K562 (cell line): ENCODE measurements around the gene CD44. TPM values are rescaled to one million over a fixed set of nuclear protein-coding genes. Genes with fewer than 3 reads are reported as not detected.
A peak's percentile ranks its signal among the peaks of the same experiment; 100 is the strongest.

Experiments
- ATAC-seq: fragments of 200-7000 bp; cut with Tn5 transposase; 3 replicates; pipeline ENCODE4 v1.9.1; 2020; ENCODE audit warnings: moderate library complexity
- BruUV-seq: library from RNA; stranded (reverse); fragments of 400-500 nt; replicated peaks from 2 replicates; lab custom pipeline; 2021; lab: Mats Ljungman, UMichigan
- CTCF ChIA-PET: fragments of 300-600 bp; formaldehyde crosslinking; extraction: SDS; loops from one replicate; lab custom pipeline; 2021; ENCODE audit warnings: low intra/inter-chr PET ratio; lab: Yijun Ruan, JAX
- POLR2A ChIA-PET: fragments of 300-600, 350-650 bp; sonication (Branson Sonifier 250); formaldehyde crosslinking; extraction: SDS; loops from one replicate; lab custom pipeline; 2021; ENCODE audit warnings: antibody characterized with exemption, inconsistent platforms; lab: Yijun Ruan, JAX
- DNase-seq, 4 experiments: peaks; one replicate each; pipeline versions ENCODE4 v3.0.0 to v3.0.0-alpha.2; 2011 to 2018; ENCODE audit warnings: low spot score in 3 of 4, mixed read lengths in 3 of 4; ENCODE audit errors: extremely low read depth in 1 of 4
- FAIRE-seq: peaks from 2 replicates; lab custom pipeline; 2011; peaks lifted over from hg19 to GRCh38; lab: Jason Lieb, UNC
- H2AFZ ChIP-seq: 2 replicates; pipeline ENCODE4 v1.6.0; 2011; ENCODE audit warnings: low read depth, low read length, control low read depth, inconsistent platforms
- H3K27ac ChIP-seq: fragments of 200-600 bp; 3 replicates; pipeline ENCODE4 v1.8.0; 2011; ENCODE audit warnings: low read depth, mild to moderate bottlenecking, control low read depth, inconsistent platforms, low read length, moderate library complexity, mixed read lengths; ENCODE audit errors: extremely low read depth
- H3K27me3 ChIP-seq, 2 experiments: fragments of 300-600 bp in 1 of 2; 2 replicates in 1 of 2; 3 replicates in 1 of 2; pipeline versions ENCODE4 v1.6.0 to v1.8.0; 2011; ENCODE audit warnings: inconsistent platforms in 2 of 2, low read length in 2 of 2, mild to moderate bottlenecking in 1 of 2, mixed read lengths in 1 of 2, moderate library complexity in 1 of 2; ENCODE audit not compliant: control insufficient read depth in 2 of 2, insufficient read depth in 2 of 2
- H3K36me3 ChIP-seq: fragments of 300-600 bp; 3 replicates; pipeline ENCODE4 v1.8.0; 2011; ENCODE audit warnings: mild to moderate bottlenecking, low read length, inconsistent platforms; ENCODE audit not compliant: control insufficient read depth, insufficient read depth
- H3K4me1 ChIP-seq, 2 experiments: fragments of 200-600 bp in 1 of 2; replicated peaks in 1 of 2; 2 replicates in 1 of 2; 3 replicates in 1 of 2; pipeline versions ENCODE4 v1.5.1 to v1.8.0; 2011; ENCODE audit warnings: inconsistent platforms in 2 of 2, low read length in 2 of 2, mild to moderate bottlenecking in 1 of 2, mixed read lengths in 1 of 2, moderate library complexity in 1 of 2; ENCODE audit not compliant: control insufficient read depth in 2 of 2, insufficient read depth in 2 of 2
- H3K4me2 ChIP-seq: 2 replicates; pipeline ENCODE4 v1.6.1; 2011; ENCODE audit warnings: low read length, control low read depth, inconsistent platforms, mixed read lengths; ENCODE audit not compliant: insufficient read depth
- H3K4me3 ChIP-seq: fragments of 200-600 bp; sonication (generic), shearing (Covaris generic); 2 replicates; pipeline ENCODE4 v1.5.1; 2016; ENCODE audit warnings: control low read depth, inconsistent platforms
- H3K79me2 ChIP-seq: fragments of 200-600 bp; 3 replicates; pipeline ENCODE4 v1.8.0; 2011; ENCODE audit warnings: low read length, inconsistent platforms; ENCODE audit not compliant: control insufficient read depth, insufficient read depth
- H3K9ac ChIP-seq, 2 experiments: 2 replicates each; pipeline versions ENCODE4 v1.6.0 to v1.6.1; 2011; ENCODE audit warnings: low read depth in 2 of 2, low read length in 2 of 2, control low read depth in 1 of 2, inconsistent platforms in 1 of 2, mild to moderate bottlenecking in 1 of 2, mixed read lengths in 1 of 2; ENCODE audit not compliant: insufficient read depth in 1 of 2
- H3K9me1 ChIP-seq: one replicate; pipeline ENCODE4 v1.6.0; 2011; ENCODE audit warnings: inconsistent platforms, mild to moderate bottlenecking, low read length, moderate library complexity; ENCODE audit not compliant: control insufficient read depth, insufficient read depth
- H3K9me3 ChIP-seq: replicated peaks from 2 replicates; pipeline ENCODE4 v1.5.1; 2011; ENCODE audit warnings: low read depth, low read length, inconsistent platforms; ENCODE audit not compliant: control insufficient read depth, insufficient read depth
- H4K20me1 ChIP-seq: replicated peaks from 2 replicates; pipeline ENCODE4 v1.6.1; 2011; ENCODE audit warnings: low read length, inconsistent platforms, mixed read lengths; ENCODE audit not compliant: control insufficient read depth, insufficient read depth
- BDP1 ChIP-seq: IDR thresholded peaks from 3 replicates; pipeline ENCODE4 v1.6.1; 2011; ENCODE audit not compliant: insufficient read length, insufficient read depth
- GABPA ChIP-seq: fragments of 200-800 bp; sonication (Bioruptor generic); conservative IDR thresholded peaks from 2 replicates; pipeline ENCODE4 v1.6.1; 2016; ENCODE audit warnings: low read depth, missing genetic modification characterization, missing compliant biosample characterization
- GTF2A2 ChIP-seq: IDR thresholded peaks from 2 replicates; pipeline ENCODE4 v1.6.1; 2016; ENCODE audit warnings: mild to moderate bottlenecking, missing genetic modification characterization, missing compliant biosample characterization
- HMG20B ChIP-seq: fragments of 250-450 bp; sonication (Bioruptor Pico); IDR thresholded peaks from 2 replicates; pipeline ENCODE4 v1.5.0; 2021; ENCODE audit warnings: mild to moderate bottlenecking
- JUNB ChIP-seq: fragments of 450-650 bp; formaldehyde crosslinking; conservative IDR thresholded peaks from 2 replicates; pipeline ENCODE4 v1.4.0; 2020; ENCODE audit warnings: mild to moderate bottlenecking
- MCM7 ChIP-seq, 2 experiments: fragments of 450-650 bp; IDR thresholded peaks; 2 replicates each; pipeline ENCODE4 v1.6.1; 2016 to 2018
- NUFIP1 ChIP-seq: fragments of 450-650 bp; IDR thresholded peaks from 2 replicates; pipeline ENCODE4 v1.6.1; 2018; ENCODE audit not compliant: partially characterized antibody
- POLR2B ChIP-seq: fragments of 450-650 bp; IDR thresholded peaks from 2 replicates; pipeline ENCODE4 v1.6.1; 2018; ENCODE audit warnings: low read depth; ENCODE audit not compliant: partially characterized antibody
- XRCC4 ChIP-seq: IDR thresholded peaks from one replicate; pipeline ENCODE4 v1.6.1; 2011; ENCODE audit not compliant: insufficient read depth, insufficient read length; ENCODE audit errors: extremely low read depth
- ZKSCAN3 ChIP-seq: fragments of 250-450 bp; sonication (Bioruptor Pico); IDR thresholded peaks from 2 replicates; pipeline ENCODE4 v1.4.0; 2020
- ZNF24 ChIP-seq: fragments of 450-650 bp; IDR thresholded peaks from 2 replicates; pipeline ENCODE4 v1.6.1; 2016
- WGBS: fragments of 100-300 bp; shearing (Covaris generic); methylation state at CpG from one replicate; pipeline ENCODE4 v1.1.6; 2016; ENCODE audit warnings: low coverage, mixed read lengths; ENCODE audit not compliant: insufficient coverage; ENCODE audit errors: missing lambda C conversion rate; 5-methylcytosine and 5-hydroxymethylcytosine counted together
- in situ Hi-C: fragments of 300-500 bp; cut with MboI; formaldehyde crosslinking; loops from 4 replicates; pipeline ENCODE4 v1.15.0; 2018; ENCODE audit warnings: inconsistent platforms, mixed read lengths
- intact Hi-C: fragments of 100-400 bp; cut with micrococcal nuclease; formaldehyde crosslinking; loops from 2 replicates; pipeline ENCODE4 v1.14.2; 2022
- polyA plus RNA-seq, 8 experiments: library from polyadenylated mRNA; depleted of rRNA in 4 of 8; stranded (reverse) in 5 of 8; unstranded in 3 of 8; fragments of >200 nt; fragmentation: Nextera tagmentation in 2 of 8; fragmentation: Illumina TruSeq in 1 of 8; extraction: Ambion mirVana in 2 of 8; extraction: Trizol in 1 of 8; gene quantifications; 2 replicates each; pipeline versions ENCODE4 v1.2.1 to v1.2.3, GENCODE V29; 2011 to 2014; ENCODE audit warnings: inconsistent platforms in 1 of 8, missing spikeins in 1 of 8
- total RNA-seq, 7 experiments: library from RNA; depleted of rRNA in 6 of 7; stranded (reverse); fragments of >200 nt in 6 of 7; fragmentation: Illumina TruSeq in 2 of 7; extraction: Trizol in 2 of 7; gene quantifications; 2 replicates each; pipeline versions ENCODE4 v1.2.1 to v1.2.3, GENCODE V29; 2011 to 2021; ENCODE audit warnings: low replicate concordance in 1 of 7
- TF ChIP-seq, protein P1 (sequence below): fragments of 450-650 bp; formaldehyde crosslinking; IDR thresholded peaks from 2 replicates; pipeline ENCODE4 v1.4.0; 2020; ENCODE audit warnings: mild to moderate bottlenecking
- TF ChIP-seq, protein P2 (sequence below): fragments of 250-450 bp; sonication (Bioruptor Pico); IDR thresholded peaks from 2 replicates; pipeline ENCODE4 v1.5.0; 2020; ENCODE audit warnings: mild to moderate bottlenecking, borderline replicate concordance
- TF ChIP-seq, protein P3 (sequence below), 2 experiments: fragments of 250-450 bp in 1 of 2; fragments of 450-650 bp in 1 of 2; sonication (Bioruptor Pico) in 1 of 2; IDR thresholded peaks; 2 replicates each; pipeline versions ENCODE4 v1.6.1 to v1.8.0; 2016 to 2021; ENCODE audit warnings: mild to moderate bottlenecking in 2 of 2, moderate library complexity in 2 of 2, missing compliant biosample characterization in 1 of 2, missing genetic modification characterization in 1 of 2

The CD44 gene
- total and polyA plus RNA-seq, 9 of the 15 experiments (the other 6 are each of a cell fraction or from before 2014, with no cell fraction given): 1.2 to 13.9 (median 3.0) TPM

DNA sequence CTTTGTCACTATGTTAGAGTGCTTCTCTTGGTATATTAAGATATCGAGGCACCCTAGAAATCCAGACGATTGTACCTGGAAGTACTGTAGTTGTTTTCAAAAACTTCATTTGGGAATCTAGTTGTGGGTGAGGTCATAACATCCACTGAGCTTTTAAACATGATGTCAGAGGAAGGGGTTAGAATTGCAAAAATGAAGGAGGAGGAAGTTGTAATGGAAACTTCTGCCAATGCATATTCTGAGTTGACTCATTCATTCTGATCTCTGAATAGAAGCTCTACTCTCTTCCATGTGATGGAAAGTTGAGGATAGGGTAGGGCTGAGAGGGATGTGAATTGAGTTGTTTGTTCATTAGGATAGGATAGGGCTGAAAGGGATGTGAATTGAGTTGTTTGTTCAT is 7.7 kb downstream of the CD44 start:
- no TSS peak for BruUV-seq
- DNase-seq: no peak
- CTCF ChIA-PET: no interaction called here
- TF ChIP-seq ZNF24 (no peak), GABPA (tag) (peak; percentile 53; the same call in 1 of the 2 replicates)
- TF ChIP-seq, all 486 proteins: peak for 1
- Histone ChIP-seq H3K79me2 (no peaks in the 10 kb centered on the region), H3K4me2 (no peak overlapping the region), H3K9me3 (no peaks in the 10 kb centered on the region), H2AFZ (no peak overlapping the region), H3K9ac (no peak overlapping the region), H4K20me1 (no peaks in the 10 kb centered on the region; the same call in 1 of the 2 replicates), H3K27ac (no peak overlapping the region), H3K4me3 (no peak overlapping the region), H3K27me3 (peaks cover 7 to 18% of the 10 kb centered on the region in 2 experiments; a peak in 3 of 5 replicates), H3K9me1 (no peaks in the 10 kb centered on the region), H3K36me3 (no peaks in the 10 kb centered on the region), H3K4me1 (no peaks in the 10 kb centered on the region)
- POLR2A ChIA-PET: no interaction called here
- intact Hi-C loops: no loop called here
- no peak for ATAC-seq
- in situ Hi-C loops: no loop called here
- WGBS: 8% methylated on average over 2 of the region's 2 CpGs
- FAIRE-seq: no peak

GRCh38 chr11:35147235-35147634 is 8.3 kb downstream of the CD44 start:
- FAIRE-seq: no peak
- Histone ChIP-seq H3K27ac (no peak overlapping the region), H3K9me1 (no peaks in the 10 kb centered on the region), H3K9ac (no peak overlapping the region), H3K4me1 (no peaks in the 10 kb centered on the region), H4K20me1 (no peaks in the 10 kb centered on the region; the same call in 1 of the 2 replicates), H3K4me3 (no peak overlapping the region), H3K9me3 (no peaks in the 10 kb centered on the region), H3K27me3 (peaks cover 7 to 18% of the 10 kb centered on the region in 2 experiments; a peak in 3 of 5 replicates), H3K79me2 (no peaks in the 10 kb centered on the region), H2AFZ (no peak overlapping the region), H3K4me2 (no peak overlapping the region), H3K36me3 (no peaks in the 10 kb centered on the region)
- no TSS peak for BruUV-seq
- DNase-seq: no peak
- intact Hi-C loops: no loop called here
- ChIA-PET CTCF (no interaction called here), POLR2A (no interaction called here)
- WGBS: 0% methylated on average over 1 of the region's 1 CpG
- in situ Hi-C loops: no loop called here
- ATAC-seq: no peak
- TF ChIP-seq NUFIP1 (no peak), BDP1 (no peak), HMG20B (no peak), GTF2A2 (tag) (no peak), POLR2B (no peak), MCM7 (IDR thresholded peaks at IDR 0.05) (no peak), JUNB (no peak), XRCC4 (no peak), ZKSCAN3 (CRISPR knock-in tag) (no peak)
- TF ChIP-seq, protein P1, sequence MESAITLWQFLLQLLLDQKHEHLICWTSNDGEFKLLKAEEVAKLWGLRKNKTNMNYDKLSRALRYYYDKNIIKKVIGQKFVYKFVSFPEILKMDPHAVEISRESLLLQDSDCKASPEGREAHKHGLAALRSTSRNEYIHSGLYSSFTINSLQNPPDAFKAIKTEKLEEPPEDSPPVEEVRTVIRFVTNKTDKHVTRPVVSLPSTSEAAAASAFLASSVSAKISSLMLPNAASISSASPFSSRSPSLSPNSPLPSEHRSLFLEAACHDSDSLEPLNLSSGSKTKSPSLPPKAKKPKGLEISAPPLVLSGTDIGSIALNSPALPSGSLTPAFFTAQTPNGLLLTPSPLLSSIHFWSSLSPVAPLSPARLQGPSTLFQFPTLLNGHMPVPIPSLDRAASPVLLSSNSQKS: no peak
- TF ChIP-seq, protein P2, sequence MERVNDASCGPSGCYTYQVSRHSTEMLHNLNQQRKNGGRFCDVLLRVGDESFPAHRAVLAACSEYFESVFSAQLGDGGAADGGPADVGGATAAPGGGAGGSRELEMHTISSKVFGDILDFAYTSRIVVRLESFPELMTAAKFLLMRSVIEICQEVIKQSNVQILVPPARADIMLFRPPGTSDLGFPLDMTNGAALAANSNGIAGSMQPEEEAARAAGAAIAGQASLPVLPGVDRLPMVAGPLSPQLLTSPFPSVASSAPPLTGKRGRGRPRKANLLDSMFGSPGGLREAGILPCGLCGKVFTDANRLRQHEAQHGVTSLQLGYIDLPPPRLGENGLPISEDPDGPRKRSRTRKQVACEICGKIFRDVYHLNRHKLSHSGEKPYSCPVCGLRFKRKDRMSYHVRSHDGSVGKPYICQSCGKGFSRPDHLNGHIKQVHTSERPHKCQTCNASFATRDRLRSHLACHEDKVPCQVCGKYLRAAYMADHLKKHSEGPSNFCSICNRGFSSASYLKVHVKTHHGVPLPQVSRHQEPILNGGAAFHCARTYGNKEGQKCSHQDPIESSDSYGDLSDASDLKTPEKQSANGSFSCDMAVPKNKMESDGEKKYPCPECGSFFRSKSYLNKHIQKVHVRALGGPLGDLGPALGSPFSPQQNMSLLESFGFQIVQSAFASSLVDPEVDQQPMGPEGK: no peak
- TF ChIP-seq, protein P3, sequence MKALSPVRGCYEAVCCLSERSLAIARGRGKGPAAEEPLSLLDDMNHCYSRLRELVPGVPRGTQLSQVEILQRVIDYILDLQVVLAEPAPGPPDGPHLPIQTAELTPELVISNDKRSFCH (CRISPR knock-in tag; IDR thresholded peaks at IDR 0.05): no peak
- TF ChIP-seq, protein P3 (tag; IDR thresholded peaks at IDR 0.05): no peak
